ENCODE measurements around the gene DPPA2.

- TF ChIP-seq EZH2phosphoT487 (IDR thresholded peaks at IDR 0.05; ENCODE audit: borderline replicate concordance) (no peak), CTCF (conservative IDR thresholded peaks at IDR 0.05; ENCODE audit: low read length) (no peak)
Measured at GRCh38 chr3:109362823-109363222, 46.5 kb upstream of the DPPA2 start.
